ELF-1 (cell line): ENCODE results near the gene BCOR.

ENCODE experiments used
- DNase-seq: peaks from one replicate; pipeline ENCODE4 v3.0.0-alpha.2; 2016; ENCODE audit warnings: low read depth, low spot score

Gene BCOR

DNA sequence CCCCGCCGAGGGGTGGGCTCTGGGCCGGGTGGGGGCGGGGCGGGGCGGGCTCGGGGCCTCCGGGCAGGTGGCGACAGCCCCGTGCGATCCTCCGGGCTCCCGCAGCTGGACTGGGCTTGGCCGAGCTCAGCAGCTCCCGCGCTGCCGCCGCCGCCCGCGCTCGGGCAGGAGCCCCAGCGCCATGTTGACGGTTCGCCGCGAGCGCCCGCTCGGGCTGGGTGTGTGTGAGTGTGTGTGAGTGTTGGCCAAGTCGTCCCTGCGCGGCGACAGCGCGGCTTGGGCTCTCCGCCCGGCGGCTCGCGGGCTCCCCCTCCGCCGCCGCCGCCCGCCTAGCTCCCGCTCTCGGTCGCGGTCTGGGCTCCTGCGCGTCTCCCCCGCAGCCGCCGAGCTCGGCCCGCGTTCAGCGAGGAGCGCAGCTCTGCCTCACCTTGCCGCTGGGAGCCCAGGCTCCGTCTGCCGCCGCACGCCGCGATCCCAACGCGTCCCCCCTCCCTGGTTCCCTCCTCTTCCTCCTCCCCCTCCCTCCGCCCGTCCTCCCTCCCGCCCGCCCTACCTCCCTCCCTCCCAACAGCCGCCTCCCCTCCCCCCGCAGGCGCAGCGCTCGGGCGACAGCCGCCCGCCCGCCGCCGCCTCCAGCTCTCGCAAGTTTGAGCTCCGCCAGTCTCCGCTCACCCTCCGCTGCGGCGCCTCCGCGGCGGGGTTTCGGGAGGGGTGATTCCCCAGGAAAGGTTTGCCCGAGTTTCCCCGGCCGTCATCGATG is at the start of gene BCOR:
TSS of gene BCOR (minus strand) at position 455 of the 760 bp plus-strand sequence. CDS start 20,029 bp downstream, outside the sequence.
- DNase-seq = peak; percentile 71

DNA sequence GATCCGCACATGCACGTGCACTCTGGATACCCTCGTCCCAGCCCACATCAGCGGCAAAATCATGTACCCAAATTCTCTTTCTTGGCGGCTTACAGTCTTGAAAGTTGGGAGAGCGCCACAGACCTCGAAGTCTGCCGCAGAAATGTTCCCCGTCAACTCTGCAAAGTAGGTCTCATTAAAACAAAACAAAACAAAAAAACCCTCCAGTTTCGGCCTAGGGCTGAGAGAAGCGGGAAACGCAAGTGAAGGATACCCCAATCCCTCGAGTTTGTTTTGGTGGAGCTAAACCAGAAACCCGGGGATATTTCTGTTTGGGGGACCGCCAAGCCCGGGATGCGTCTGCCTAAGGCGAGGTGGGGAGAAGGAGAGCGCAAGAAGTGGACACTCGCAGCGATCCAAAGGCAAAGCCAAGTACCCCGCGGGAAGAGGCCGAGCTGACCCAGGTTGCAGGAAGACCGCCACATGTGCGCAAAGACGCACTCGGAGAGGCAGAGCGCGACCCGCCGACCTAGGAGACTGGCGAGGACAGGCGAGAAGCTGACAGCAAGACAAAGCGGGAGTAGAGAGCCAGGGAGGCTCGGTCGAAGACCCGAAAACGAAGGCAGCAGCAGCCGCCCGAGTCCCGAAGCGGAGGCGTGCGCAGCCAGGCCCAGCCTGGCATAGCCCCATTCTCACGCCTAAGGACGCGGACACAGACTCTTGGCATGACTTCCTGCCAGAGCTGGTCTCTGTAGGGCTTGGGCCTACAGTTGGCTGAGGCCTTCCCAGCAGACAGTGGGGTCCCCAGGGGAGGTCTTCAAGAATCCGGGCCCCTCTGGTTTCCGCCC is 49.6 kb upstream of the BCOR start:
- DNase-seq = peak; percentile 72

- peak; percentile 68 for DNase-seq
Measured at GRCh38 chrX:40146262-40147125, 48.7 kb upstream of the BCOR start.

GRCh38 chrX:40145923-40146261 is 48.1 kb upstream of the BCOR start:
- DNase-seq = no peak

- DNase-seq = peak; percentile 72
Measured at GRCh38 chrX:40145001-40145922, 47.5 kb upstream of the BCOR start.

- DNase-seq = peak; percentile 57
Measured at GRCh38 chrX:40144576-40144975, 46.8 kb upstream of the BCOR start.

DNA sequence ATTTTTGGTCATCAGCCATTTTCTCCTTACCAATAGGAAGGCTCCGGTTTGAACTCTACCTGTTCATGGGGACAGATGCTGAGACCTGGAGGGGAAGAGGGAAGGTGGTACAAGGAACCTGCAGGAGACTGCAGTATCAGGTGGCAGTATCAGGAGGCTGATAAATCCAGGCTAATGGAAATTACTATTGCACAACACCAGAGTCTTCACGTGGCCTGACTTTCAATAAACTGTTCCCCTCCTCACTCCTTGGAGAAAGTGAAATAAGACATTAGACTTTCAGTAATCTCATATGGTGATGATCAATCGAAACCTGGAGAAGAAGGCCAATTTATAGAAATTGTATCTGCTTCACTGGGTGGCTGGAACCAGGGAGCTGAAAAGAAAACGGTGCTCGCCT is 46.2 kb upstream of the BCOR start:
- no peak for DNase-seq

DNA sequence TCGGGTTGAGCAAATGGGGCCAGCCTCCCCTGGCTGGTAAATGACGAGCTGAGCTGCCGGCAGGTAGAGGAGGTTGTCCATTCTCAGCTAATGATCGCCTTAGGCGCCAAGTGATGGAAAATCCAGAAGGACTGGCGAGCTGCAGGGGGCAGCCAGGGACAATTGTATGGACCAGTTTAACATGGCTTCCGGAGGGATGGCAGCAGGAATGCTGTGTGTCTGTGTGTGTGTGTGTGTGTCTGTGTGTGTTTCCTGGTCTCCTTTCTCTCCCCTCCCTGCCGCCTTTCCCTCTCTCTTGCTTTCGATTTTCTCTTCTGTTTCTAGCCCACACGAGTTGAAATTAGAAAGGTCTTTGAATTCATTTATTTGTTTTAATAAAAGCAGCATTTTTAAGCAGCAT is 45.2 kb upstream of the BCOR start:
- DNase-seq = peak; percentile 91

DNA sequence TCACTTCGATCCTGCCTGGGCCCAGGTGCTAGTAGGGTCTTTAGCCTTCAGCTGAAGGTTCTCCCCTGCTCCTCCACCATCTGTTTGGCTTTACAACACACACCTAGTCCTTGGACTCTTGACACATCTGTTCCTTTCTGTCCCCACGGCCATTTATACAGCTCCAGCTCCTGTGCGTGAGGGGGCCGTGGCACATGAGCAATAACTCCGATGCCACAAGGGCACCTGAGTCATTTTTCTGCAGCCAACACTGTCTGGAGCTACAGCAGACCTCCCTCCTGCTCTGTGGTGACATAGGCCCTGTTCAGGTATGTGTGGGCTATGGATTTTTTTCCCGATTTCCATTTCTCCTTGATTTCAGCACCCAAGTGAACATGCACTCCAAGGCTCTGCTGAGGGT is 44.7 kb upstream of the BCOR start:
- DNase-seq = no peak

- DNase-seq = peak; percentile 77
Measured at GRCh38 chrX:40140706-40141499, 43.1 kb upstream of the BCOR start.

DNA sequence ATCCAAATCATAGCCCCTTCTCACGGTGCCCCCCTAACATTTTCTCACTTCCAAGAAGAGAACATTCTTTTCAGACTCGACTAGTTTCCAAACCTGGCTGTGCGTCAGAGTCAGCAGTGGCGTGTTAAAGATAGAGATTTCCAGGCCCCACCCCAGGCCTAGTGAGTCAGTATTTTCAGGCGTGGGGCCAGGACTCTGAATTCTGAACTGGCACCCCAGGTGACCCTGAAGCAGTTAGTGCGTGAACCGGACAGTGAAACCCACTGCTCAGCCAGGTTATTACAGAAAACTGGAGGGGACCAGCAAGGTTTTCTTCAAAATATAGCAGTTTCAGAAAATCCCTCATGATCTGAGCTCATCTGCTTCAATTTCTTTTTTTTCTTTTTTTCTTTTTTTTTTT is 35.0 kb upstream of the BCOR start:
- DNase-seq = no peak

GRCh38 chrX:40131654-40132337 is 34.0 kb upstream of the BCOR start:
- DNase-seq = no peak

- no peak for DNase-seq
Measured at GRCh38 chrX:40130207-40130606, 32.4 kb upstream of the BCOR start.

DNA sequence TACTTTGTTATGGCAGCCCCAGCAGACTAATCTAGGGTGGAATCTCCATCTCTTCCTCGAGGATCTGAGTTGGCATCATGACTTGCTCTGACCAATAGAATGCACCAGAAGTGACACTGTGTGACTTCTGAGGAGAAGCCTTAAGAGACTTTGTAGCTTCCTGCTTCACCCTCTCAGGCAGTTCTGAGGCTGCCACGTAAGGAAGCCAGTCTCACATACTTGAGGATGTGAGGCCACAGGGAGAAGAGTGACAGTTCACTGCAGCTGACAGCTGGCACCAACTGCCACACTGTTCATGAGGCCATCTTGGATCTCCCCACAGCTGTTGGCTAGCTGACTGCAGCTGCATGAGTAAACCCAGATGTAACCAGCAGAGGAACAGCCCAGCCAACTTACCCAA is 29.3 kb upstream of the BCOR start:
- DNase-seq = no peak

- DNase-seq = no peak
Measured at GRCh38 chrX:40122487-40122886, 24.7 kb upstream of the BCOR start.

- DNase-seq = no peak
Measured at GRCh38 chrX:40121618-40122017, 23.9 kb upstream of the BCOR start.

DNA sequence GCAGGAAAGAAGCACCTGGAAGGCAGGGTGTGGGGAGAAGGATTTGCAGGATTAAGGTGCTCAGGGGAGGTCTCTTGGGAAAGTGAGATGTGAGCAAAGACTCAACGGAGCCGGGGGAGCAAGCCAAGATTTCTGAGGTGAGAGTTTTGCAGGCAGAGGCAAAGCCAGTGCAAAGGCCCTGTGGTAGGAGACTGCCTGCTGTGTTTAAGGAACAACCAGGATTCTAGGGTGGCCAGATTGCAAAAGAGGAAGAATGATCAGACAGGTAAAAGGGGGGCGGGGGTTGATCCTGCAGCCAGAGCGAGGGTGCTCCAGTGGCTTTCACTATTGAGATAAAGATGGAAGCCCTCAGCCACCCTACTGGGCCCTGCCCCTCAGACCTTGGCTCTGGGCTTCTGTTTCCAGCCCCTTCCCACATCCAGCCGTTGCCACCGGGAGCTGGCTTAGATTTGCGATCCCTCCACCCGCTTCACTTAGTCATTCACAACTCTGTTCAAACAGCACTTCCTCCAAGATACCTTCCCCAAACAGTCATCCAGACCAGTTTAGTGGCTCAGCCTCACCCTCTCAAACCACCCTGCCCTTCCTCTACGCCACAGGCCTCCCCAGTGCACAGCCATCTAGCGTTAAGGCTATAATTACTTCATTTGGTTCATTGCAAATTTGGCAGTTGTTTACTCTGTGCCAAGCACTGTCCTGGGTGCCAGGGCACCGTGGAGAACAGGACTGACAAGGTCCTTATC is 23.3 kb upstream of the BCOR start:
- no peak for DNase-seq

DNA sequence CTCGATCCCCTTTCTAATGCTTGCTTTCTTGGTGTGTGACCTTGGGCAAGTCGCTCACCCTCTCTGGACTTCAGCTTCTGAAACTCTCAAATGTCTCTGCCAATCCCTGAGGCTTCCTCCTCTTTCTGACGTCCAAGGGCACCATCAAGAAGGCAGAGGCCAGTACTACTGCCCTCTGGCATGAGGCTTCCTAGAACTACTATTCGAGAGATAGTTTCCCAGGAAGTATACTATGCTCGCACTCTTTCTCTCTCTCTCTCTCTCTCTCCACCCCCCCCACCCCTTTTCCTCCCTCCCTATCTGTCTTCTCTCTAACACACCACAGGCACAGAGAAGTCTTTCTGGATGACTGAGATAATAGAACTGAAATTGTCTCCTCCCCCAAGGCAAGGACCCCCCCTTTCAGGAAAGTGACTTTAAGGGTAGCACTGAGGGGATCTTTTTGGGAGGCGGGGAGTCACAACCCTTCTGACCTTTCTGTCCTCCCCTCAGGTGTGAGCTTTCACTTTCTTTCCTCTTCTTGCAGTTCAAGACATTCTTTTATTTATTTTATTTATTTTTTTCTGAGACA is 20.0 kb upstream of the BCOR start:
- no peak for DNase-seq

GRCh38 chrX:40116925-40117324 is 19.2 kb upstream of the BCOR start:
- no peak for DNase-seq
